CD4-positive, alpha-beta T cell treated with Interleukin-4 for 4 hours (primary cell): Measurements from ENCODE around the gene IRF4.
"Not testable (repeated sequence)": the region's sequence is repeated elsewhere in the genome, so short reads cannot be mapped to it uniquely, and the experiment has no call there.

ENCODE experiments used
- DNase-seq: peaks from one replicate; pipeline ENCODE4 v3.0.0-alpha.2; 2020

IRF4 gene

DNA sequence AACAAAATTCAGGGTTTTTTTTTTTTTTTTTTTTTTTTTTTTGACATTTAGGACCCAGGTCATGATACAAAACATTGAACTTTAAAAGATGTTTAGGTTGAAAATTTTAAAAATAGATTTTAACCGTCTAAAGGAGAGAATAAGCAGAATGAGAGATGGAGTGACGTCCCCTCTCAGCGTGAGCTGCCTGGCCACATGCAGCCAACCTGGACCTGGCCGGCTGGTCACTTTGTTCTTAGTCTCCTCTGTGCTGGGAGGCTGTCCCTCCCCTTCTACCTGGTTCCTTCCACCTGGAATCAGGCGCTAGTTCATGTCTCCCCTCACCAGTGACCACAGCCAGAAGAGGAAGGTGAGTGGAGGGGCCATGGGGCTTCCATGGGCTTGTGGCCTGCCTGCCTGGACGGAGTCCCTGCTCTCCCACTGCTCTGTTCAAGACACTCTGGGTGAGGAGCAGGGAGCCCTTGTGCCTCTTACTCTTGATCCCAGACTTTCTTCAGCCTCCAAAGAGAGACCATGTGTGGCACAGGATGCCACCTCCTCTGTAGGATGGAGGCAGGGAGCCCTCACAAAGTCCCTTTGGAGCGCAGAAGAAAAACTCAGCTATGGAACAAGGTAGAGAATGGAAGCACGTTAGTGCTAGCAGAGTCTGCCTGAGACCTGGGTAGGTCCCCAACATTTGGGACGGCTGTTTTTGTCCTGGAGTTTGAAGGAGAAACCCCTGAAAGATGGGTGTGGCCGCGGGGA, 31.7 kb downstream of the IRF4 start:
- DNase-seq: no peak

DNA sequence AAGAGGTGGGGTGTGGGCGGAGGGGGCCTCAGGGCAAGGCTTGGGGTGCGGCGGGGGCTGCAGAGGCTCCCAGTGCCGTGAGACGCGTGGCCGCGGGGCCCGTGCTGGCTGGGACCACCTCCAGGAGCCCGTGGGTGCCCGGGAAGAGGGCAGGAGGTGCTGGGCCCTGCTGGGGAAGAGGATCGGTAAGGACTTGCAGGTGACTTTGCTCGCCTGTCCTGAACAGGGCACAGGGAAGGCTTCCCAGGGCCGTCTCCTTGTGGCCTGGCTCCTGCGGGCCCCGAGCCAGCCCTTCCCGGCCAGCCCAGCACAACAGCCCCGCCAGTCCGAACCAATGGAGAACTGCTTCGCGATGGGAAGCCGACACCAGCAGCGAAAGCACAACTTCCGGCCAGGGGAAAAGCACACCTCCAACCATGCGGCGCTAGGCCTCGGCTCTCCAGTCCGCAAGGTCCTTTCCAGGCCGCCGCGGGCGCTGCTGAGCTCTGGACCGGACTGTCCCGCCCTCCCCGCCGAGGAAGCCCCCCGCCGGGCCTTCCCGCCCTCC, 32.3 kb downstream of the IRF4 start:
- DNase-seq: no peak

DNA sequence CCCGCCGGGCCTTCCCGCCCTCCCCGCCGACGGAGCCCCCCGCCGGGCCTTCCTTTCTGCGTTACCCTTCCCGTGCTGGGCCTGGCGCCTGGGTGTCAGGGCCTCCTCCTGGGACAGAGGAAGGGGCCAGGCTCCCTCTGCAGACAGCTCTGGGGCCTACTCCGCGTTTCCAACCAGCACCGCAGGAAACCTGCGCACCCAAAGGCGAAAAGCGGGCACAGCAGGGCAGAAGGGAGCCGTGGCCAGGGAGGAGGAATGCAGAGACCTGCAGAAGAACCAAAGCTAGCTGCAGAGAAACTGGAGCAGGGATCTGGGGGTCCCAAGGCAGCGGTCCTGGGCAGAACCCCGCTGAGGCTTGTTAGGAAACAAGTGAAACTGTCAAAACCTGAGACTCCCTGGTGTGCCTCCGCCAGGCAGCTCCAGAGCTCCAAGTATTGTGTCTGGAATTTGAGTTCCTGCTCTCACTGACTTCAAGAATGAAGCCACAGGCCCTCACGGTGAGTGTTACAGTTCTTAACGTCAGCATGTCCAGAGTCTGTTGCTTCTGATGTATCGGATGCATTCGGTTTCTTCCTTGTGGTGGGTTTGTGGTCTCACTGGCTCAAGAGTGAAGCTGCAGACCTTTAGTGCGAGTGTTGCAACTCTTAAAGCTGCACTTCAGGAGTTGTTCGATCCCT, 33.3 kb downstream of the IRF4 start:
- DNase-seq: no peak

DNA sequence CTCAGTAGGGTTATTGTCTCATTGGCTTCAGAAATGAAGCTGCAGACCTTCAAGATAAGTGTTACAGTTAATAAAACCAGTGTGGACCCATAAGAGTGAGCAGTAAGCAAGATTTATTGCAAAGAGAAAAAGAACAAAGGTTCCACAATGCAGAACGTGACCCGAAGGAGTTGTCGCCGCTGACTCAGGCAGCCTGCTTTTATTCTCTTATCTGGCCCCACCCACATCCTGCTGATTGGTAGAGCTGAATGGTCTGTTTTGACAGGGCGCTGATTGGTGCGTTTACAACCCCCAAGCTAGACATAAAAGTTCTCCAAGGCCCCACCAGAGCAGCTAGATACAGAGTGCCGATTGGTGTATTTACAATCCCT, 33.9 kb downstream of the IRF4 start:
- not testable (repeated sequence) for DNase-seq

DNA sequence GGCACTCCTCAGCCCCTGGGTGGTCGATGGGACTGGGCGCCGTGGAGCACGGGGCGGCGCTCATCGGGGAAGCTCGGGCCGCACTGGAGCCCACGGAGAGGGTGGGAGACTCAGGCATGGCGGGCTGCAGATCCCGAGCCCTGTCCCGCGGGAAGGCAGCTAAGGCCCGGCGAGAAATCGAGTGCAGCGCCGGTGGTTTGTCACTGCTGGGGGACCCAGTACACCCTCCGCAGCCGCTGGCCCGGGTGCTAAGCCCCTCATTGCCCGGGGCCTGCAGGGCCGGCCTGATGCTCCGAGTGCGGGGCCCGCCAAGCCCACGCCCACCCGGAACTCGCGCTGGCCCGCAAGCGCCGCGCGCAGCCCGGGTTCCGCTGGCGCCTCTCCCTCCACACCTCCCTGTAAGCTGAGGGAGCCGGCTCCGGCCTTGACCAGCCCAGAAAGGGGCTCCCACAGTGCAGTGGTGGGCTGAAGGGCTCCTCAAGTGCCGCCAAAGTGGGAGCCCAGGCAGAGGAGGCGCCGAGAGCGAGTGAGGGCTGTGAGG, 34.7 kb downstream of the IRF4 start:
- DNase-seq: not testable (repeated sequence)

DNA sequence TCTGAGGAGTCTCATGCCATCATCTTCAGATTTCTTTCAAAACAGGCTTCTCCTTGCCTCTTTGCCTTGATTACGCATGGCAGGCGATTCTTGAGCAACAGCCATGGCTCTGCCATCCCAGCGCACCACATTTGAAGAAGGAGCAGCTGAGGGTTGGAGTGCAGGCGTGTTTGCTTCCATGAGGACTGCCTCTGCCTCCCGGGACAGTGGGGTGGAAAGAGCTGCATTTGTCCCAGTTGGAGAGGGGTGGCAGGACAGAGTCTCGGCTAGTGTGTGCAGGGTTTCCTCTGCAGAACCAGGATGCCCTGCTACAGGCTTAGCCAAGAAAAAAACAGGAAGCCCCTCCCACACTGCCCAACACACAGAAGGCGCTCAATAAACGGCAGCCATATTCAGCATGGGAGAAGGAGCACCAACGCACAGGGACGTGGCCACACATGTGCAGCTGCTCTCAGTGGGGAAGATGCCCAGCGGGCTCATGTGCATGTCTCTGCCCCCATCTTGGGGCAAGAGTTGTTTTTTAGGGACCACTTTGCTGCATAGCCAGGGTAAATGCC, 36.6 kb downstream of the IRF4 start:
- DNase-seq: no peak

DNA sequence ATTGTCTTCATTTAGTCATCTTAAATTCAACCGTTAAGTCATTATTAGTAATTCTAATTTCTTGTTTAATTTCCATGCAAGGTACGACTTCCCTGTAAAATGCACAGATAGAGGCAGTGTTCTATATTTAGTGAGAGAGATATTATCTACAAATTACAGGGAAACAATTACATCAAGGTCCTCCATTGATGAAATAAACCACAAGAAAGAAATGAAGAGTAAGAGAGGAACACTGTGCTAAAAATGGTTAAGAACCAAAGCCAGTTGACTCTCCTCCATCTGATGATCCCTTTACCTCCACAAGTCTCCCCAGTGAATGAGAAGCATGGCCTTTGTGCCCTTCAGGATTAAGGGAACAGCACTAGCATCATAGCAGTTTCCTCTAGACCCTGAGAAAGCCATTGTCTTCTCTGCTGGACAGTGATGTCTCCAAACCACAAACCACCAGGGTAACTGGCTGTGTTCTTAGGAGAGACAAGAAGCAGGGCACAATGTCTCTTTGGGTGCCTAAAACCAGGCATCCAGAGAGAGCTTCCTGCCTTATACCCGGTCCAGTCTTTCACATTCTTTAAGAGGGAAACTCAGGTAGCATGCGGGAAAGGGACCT, 38.1 kb downstream of the IRF4 start:
- no peak for DNase-seq

DNA sequence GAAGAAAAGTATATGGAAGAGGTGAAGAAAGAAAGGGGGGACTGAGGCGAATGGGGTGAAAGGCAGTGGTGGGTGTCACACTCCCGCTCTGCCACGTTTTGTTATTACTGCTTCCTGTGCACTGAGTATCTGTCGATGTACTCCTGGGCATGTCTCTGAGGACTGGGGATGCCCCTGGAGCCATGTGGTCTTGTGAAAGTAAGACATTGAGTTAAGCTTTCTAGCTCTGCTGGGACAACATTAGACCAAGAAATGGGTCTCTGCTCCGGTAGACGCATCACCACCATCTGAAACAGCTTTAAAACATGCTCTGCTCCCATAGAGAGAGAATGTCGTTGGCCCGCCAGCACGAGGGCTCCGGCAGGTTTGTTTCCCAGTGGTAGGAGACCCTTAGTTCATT, 40.0 kb downstream of the IRF4 start:
- no peak for DNase-seq

DNA sequence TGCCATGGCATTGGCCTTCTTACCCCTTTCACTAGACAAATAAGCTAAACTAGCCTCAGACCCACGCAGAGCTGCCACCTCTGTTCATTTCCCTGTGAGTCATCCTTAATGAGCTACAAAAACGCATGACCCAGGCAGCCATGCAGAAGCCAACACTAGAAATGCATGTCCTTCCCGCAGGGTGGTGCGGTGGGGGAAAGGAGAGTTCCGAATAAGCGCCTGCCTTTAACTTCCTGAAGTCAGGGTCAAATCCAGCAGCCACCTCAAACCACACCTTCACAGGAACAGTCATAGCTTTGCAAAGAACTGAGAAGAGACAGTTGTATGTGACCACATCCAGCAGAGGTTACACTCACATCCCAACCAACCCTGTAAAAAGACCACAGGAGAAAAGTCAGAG, 40.4 kb downstream of the IRF4 start:
- peak; percentile 50 for DNase-seq

DNA sequence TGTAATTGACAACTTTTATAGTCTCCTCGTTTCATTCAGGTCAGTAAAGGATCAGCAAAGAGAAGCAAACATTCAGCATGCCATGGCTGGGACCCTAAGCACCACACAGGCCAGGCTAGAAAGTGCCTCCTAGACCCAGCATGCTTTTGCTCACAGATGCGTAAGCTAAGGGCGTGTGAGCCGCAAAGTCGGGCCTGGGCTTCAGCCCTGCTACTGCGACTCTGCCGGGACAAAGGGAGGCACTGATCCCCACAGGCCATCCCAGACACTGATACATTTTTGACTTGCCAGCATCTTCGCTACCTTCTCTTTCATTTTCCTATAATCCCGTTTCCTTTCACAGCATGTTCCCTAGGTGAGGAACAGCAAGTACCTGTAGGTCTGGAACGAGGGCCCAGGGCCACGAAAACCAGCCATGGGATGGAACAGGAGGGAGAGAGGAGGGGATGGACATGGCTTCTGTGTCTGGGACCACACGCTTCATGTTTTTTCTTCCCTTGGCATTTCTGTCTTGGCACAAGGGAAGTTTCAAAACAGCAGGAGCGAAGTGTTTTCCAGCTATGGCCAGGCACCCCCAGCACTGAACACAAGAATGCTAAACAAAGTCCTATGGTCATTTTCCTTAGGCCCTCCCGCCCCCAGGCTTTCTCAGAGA, 42.6 kb downstream of the IRF4 start:
- DNase-seq: no peak

DNA sequence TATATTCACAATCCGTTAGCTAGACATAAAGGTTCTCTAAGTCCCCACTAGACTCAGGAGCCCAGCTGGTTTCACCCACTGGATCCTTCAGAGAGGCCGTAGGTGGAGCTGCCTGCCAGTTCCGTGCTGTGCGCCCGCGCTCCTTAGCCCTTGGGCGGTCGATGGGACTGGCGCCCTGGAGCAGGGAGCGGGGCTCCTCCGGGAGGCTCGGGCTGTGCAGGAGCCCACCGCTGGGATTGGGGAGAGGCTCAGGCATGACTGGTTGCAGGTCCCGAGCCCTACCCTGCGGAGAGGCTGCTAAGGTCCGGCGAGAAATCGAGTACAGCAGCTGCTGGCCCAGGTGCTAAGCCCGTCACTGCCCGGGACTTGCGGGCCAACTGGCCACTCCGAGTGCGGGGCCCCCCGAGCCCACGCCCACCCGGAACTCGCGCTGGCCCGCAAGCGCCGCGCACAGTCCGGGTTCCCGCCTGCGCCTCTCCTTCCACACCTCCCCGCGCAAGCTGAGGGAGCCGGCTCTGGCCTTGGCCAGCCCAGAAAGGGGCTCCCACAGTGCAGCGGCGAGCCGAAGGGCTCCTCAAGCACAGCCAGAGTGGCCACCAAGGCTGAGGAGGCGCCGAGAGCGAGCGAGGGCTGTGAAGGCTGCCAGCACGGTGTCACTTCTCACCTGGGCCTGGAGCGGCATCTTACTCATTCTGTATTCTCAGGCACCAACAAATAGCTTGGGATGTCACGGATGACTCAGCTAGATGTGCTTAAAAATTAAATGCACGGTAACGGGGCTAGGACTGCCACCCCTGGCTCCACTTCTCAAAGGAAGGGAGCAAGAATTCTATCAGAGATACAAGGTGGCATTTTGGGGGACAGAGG, 44.1 kb downstream of the IRF4 start:
- no peak for DNase-seq

DNA sequence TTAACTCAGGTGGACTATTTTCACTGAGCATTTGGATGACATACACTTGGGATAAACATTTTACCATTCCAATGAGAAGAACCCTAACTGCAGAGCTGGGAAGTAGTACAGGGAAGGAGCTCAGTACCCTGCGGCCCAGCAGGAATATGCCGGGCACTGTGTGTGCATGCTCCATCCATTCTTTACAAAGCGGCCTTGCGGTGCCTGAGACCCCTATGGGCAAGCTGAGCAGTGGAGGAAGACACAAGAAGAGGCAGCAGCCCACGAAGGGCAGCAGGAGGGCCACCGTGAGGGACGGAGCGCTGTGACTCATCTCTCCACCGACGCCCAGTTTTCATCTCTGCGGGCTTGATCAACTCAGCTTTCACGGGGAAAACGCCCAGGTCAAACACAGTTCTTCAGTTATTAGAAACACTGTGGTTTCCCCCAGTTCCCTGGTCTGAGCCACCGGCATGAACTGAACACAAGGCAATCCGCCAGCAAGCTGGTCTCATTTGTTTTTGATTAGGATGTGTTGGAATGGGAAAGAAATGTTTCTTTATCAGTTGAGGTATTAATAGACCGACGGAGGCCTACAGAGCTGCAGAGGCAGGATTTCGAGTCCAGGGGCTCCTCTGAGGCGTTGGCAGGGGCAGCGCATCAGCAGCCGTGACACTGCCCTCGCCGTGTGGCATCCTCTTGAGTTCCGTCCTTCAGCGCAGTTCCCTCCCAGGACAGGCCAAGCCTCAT, 44.9 kb downstream of the IRF4 start:
- no peak for DNase-seq

DNA sequence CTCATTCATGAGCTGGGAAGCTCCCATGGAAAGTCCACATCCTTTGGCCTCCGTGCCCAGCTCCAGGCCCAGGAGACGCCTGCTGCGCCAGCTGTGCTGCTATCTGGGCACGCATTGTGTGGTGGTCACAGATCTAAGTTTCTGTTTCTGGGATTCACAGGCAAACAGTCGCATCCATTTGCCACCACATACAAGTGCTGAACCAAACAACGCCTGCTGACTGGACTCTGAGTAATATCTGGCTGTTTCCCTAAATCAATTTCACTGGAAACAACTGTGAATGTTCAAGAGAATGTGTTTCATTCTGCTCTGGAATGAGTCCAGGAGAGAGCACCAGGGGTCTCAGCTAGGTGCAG, 45.5 kb downstream of the IRF4 start:
- no peak for DNase-seq

DNA sequence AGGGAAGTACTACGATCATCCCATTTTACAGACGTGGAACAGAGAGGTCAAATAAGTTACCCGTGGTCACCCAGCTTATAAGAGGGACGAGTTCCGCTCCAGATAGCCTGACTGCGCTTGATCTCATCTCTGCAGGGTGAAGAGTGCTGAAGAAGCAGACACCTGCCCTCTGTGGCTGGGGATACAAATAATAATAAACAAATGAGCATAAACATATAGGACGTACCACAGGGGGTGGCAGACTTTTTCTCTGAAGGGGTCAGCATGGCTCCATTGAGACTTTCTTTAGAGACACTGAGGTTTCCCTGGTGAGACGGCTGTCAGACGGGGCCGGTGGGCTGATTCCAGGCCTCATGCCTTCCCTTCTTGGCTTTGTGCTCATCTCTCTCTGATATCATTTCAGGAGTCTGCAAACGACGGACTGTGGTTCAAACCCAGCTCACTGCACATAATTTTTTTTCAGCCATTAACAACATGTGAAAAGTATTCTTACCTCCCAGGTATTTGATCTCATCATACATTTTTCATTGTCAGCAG, 47.1 kb downstream of the IRF4 start:
- DNase-seq: no peak

DNA sequence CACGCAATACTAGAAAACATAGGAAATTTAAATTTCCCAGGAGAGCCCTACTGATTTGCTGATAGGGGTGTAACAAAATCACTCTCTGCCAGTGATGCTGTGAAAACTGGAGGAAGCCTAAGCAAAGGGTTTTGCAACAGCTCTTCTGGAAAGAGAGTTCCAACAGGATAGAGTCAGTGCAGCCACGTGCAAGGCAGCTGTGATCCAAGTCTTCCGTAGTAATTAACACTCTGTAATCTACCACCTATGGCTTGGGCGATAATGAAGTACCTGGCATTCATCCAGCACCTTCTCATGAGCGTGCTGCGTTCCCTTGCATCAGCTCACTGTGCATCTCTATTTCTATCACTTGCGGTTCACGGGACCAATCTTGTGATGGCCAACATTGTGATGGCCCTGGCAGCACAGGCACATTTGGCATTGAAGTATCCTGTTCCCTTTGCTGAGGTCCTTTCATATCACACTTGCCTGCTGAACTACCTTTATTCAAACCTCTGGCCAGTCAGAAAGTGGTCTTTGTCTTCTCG, 48.2 kb downstream of the IRF4 start:
- DNase-seq: no peak

DNA sequence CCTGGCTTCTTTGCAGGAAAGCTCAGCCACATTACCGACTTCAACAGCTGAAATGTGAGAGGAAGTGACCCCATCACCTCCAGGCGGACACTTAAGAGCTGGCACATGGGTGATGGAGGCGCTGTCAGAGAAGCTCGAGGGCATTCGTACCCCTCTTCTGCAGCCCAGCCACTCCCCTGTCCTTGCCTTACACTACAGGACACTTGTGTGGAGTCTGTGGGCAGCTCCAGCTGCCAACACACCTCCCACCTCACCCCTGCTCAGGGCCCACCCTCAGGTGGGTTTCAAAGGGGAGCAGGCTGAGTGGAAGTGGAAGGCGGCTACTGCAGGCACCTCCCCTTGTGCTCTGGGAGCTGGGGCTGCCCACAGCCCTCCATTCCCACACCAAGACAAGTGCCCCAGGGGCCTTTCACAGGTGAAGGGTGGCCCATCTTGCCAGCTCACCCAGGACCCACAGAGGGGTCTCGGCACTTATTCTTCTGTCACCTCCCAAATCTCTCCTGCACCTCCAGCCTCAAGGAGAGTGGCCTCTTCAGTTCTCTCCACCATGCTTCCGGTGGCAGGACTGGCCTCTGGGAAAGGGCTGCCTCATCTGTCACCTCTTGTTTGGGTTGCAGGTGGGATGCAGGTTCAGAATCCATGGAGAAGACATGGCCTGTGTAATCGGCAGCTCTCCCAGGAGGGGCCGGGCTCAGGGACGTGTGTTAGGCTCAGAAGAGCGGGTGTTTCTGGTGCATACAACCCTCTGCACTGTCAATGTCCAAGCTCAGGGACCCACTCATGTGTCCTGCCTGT, 49.8 kb downstream of the IRF4 start:
- DNase-seq: no peak

DNA sequence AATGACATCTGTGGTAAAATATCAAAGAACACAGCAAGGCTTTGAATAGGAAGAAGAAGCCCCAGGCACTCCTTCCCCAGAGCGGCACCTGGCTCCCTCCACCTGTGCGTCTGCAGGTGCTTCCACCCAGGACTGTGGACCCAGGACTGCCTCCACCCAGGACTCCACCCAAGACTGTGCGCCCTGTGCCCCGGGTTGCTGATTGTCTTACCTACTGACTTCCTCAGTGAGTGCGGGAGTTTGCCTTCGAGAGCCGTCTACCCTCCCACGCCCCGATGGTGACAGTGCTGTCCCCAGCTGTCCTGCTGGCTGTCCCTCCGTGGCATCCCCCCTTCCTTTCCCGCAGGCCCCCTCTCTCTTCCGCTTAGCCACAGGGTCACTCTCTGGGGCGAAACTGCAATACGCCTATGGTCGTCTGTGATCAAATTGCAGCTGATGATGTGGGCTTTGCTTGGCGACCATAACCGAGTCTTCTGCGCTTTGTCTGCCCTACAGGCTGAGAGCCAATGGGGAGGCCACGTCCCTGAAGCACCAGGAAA, 52.1 kb downstream of the IRF4 start:
- DNase-seq: no peak

DNA sequence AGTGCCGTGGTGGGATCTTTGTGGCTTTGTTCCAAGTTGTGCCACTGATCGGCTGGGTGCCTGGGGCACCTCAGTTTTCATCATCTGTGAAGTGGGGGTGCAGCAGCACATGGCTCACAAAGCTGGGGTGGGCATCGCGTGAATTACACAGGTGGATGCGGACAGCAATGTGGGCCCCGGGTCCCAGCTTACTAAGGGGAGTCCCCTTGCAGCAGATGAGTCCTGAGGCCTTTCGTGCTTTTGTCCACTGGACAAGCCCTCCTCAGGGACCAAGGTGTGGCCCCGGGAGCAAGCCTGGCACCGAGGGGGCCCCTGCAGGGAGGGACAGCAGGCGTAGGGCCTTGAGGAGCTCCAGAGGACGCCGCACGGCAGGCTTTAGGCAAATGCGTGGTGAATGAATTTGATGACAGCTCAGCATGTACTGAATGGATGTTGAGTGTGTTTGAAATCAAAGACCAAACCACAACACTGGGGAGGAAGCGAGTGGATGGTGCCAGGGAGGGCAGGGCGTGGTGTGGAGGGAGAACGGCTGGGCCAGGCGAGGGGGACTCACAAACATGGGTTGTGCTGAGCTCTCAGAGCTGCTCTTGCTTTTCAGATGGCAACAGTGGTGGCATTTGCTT, 53.2 kb downstream of the IRF4 start:
- peak; percentile 71 for DNase-seq
